K562 (cell line): ENCODE data around the gene TM2D3. TPM values are rescaled to one million over a fixed set of nuclear protein-coding genes. Genes with fewer than 3 reads are reported as not detected.

Experiments used
- ATF6 ChIP-seq: sonication (generic); formaldehyde crosslinking; IDR thresholded peaks from 2 replicates; pipeline ENCODE4 v1.4.0; 2020; ENCODE audit warnings: mild to moderate bottlenecking, missing genetic modification reagents
- BHLHE40 ChIP-seq: IDR thresholded peaks from 2 replicates; pipeline ENCODE4 v1.6.1; 2011; ENCODE audit warnings: low read length, improper control_type of control experiment
- CREB5 ChIP-seq: fragments of 250-450 bp; sonication (Bioruptor Pico); IDR thresholded peaks from 2 replicates; pipeline ENCODE4 v1.5.0; 2020; ENCODE audit warnings: mild to moderate bottlenecking
- CTCF ChIP-seq, 3 experiments: IDR thresholded peaks in 2 of 3; conservative IDR thresholded peaks in 1 of 3; 2 replicates each; pipeline ENCODE4 v1.5.1; 2011 to 2012; ENCODE audit warnings: low read length in 3 of 3, mild to moderate bottlenecking in 3 of 3, control low read depth in 2 of 3, improper control_type of control experiment in 1 of 3, inconsistent platforms in 1 of 3, low read depth in 1 of 3, mixed read lengths in 1 of 3, moderate library complexity in 1 of 3; ENCODE audit not compliant: insufficient read depth in 2 of 3
- CTCFL ChIP-seq: IDR thresholded peaks from 2 replicates; pipeline ENCODE4 v1.6.1; 2011; ENCODE audit warnings: borderline replicate concordance, low read depth, mild to moderate bottlenecking, moderate library complexity, low read length; ENCODE audit not compliant: insufficient read depth, poor library complexity, severe bottlenecking
- FOXA3 ChIP-seq, 2 experiments: fragments of 450-650 bp in 1 of 2; sonication (generic) in 1 of 2; formaldehyde crosslinking; IDR thresholded peaks in 1 of 2; conservative IDR thresholded peaks in 1 of 2; 2 replicates each; pipeline versions ENCODE4 v1.4.0 to v1.8.0; 2020 to 2022; ENCODE audit warnings: mild to moderate bottlenecking in 2 of 2, missing genetic modification reagents in 1 of 2
- MAZ ChIP-seq, 2 experiments: fragments of 450-650 bp in 1 of 2; sonication (generic) in 1 of 2; formaldehyde crosslinking; IDR thresholded peaks in 1 of 2; conservative IDR thresholded peaks in 1 of 2; 2 replicates each; pipeline versions ENCODE4 v1.4.0 to v1.5.0; 2020; ENCODE audit warnings: mild to moderate bottlenecking in 1 of 2, missing genetic modification reagents in 1 of 2
- NR2C2 ChIP-seq, 2 experiments: fragments of 200-800 bp in 1 of 2; sonication (Bioruptor generic) in 1 of 2; sonication (generic) in 1 of 2; formaldehyde crosslinking in 1 of 2; IDR thresholded peaks; 2 replicates each; pipeline versions ENCODE4 v1.6.1 to v1.8.0; 2016 to 2022; ENCODE audit warnings: mild to moderate bottlenecking in 1 of 2, missing compliant biosample characterization in 1 of 2, missing genetic modification characterization in 1 of 2, missing genetic modification reagents in 1 of 2
- OTX1 ChIP-seq: fragments of 450-650 bp; formaldehyde crosslinking; IDR thresholded peaks from 2 replicates; pipeline ENCODE4 v1.4.0; 2022; ENCODE audit warnings: mild to moderate bottlenecking
- PRPF4 ChIP-seq: fragments of 200-400 bp; formaldehyde crosslinking; IDR thresholded peaks from one replicate; pipeline ENCODE4 v1.6.1; 2017; ENCODE audit warnings: low read length, low read depth, mild to moderate bottlenecking; ENCODE audit not compliant: insufficient read depth, poor library complexity, severe bottlenecking
- SMARCC2 ChIP-seq: fragments of 450-650 bp; IDR thresholded peaks from 2 replicates; pipeline ENCODE4 v1.6.1; 2017; ENCODE audit warnings: antibody characterized with exemption, moderate library complexity, mild to moderate bottlenecking, low read depth
- TBL1XR1 ChIP-seq, 2 experiments: IDR thresholded peaks; 2 replicates each; pipeline ENCODE4 v1.6.1; 2012; ENCODE audit warnings: improper control_type of control experiment in 2 of 2, low read length in 2 of 2, mild to moderate bottlenecking in 1 of 2
- YY1 ChIP-seq, 3 experiments: IDR thresholded peaks; 2 replicates each; pipeline ENCODE4 v1.6.1; 2011; ENCODE audit warnings: low read length in 2 of 3, mild to moderate bottlenecking in 2 of 3, moderate library complexity in 2 of 3, borderline replicate concordance in 1 of 3, control low read depth in 1 of 3, low read depth in 1 of 3; ENCODE audit not compliant: insufficient read depth in 3 of 3, insufficient replicate concordance in 2 of 3, control insufficient read depth in 1 of 3, insufficient read length in 1 of 3; ENCODE audit errors: extremely low read depth in 1 of 3
- ZNF232 ChIP-seq: sonication (generic); formaldehyde crosslinking; IDR thresholded peaks from 2 replicates; pipeline ENCODE4 v1.8.0; 2022; ENCODE audit warnings: mild to moderate bottlenecking, missing genetic modification reagents
- ZNF311 ChIP-seq: fragments of 250-450 bp; sonication (Bioruptor Pico); IDR thresholded peaks from 2 replicates; pipeline ENCODE4 v1.4.0; 2020; ENCODE audit warnings: mild to moderate bottlenecking, moderate library complexity
- ZNF696 ChIP-seq: fragments of 250-450 bp; sonication (Bioruptor Pico); conservative IDR thresholded peaks from 2 replicates; pipeline ENCODE4 v1.4.0; 2020; ENCODE audit warnings: mild to moderate bottlenecking, moderate library complexity
- ZNF76 ChIP-seq: fragments of 250-450 bp; sonication (Bioruptor Pico); IDR thresholded peaks from 2 replicates; pipeline ENCODE4 v1.4.0; 2020; ENCODE audit warnings: mild to moderate bottlenecking, moderate library complexity, borderline replicate concordance
- polyA plus RNA-seq, 8 experiments: library from polyadenylated mRNA; depleted of rRNA in 4 of 8; stranded (reverse) in 5 of 8; unstranded in 3 of 8; fragments of >200 nt; fragmentation: Nextera tagmentation in 2 of 8; fragmentation: Illumina TruSeq in 1 of 8; extraction: Ambion mirVana in 2 of 8; extraction: Trizol in 1 of 8; gene quantifications; 2 replicates each; pipeline versions ENCODE4 v1.2.1 to v1.2.3, GENCODE V29; 2011 to 2014; ENCODE audit warnings: inconsistent platforms in 1 of 8, missing spikeins in 1 of 8
- total RNA-seq, 7 experiments: library from RNA; depleted of rRNA in 6 of 7; stranded (reverse); fragments of >200 nt in 6 of 7; fragmentation: Illumina TruSeq in 2 of 7; extraction: Trizol in 2 of 7; gene quantifications; 2 replicates each; pipeline versions ENCODE4 v1.2.1 to v1.2.3, GENCODE V29; 2011 to 2021; ENCODE audit warnings: low replicate concordance in 1 of 7

The TM2D3 gene
- total and polyA plus RNA-seq, 9 of the 15 experiments (the other 6 are each of a cell fraction or from before 2014, with no cell fraction given): 16.5 to 67.9 (median 31.3) TPM

GRCh38 chr15:101652098-101652785, at the start of gene TM2D3 (continued):
- TF ChIP-seq TBL1XR1 (IDR thresholded peaks at IDR 0.05; ENCODE audit: low read length in 2 of 2) (no peak; a peak in 1 of 4 replicates), ZNF76 (CRISPR knock-in tag) (no peak), CTCF (IDR thresholded peaks at IDR 0.05 in 2 of 3, conservative IDR thresholded peaks at IDR 0.05 in 1 of 3; ENCODE audit: insufficient read depth in 2 of 3, low read depth in 1 of 3, low read length in 3 of 3) (peak; percentile 63 to 72 (median 64)), ZNF311 (no peak), CTCFL (peak; percentile 100), BHLHE40 (peak; percentile 95), ATF6 (CRISPR knock-in tag) (peak; percentile 48; the same call in 1 of the 2 replicates), CREB5 (no peak), YY1 (IDR thresholded peaks at IDR 0.05; ENCODE audit: borderline replicate concordance in 1 of 3, control insufficient read depth in 1 of 3, extremely low read depth in 1 of 3, insufficient read depth in 3 of 3, insufficient read length in 1 of 3, insufficient replicate concordance in 2 of 3, low read depth in 1 of 3, low read length in 2 of 3) (peak; percentile 81 to 98 (median 95)), SMARCC2 (no peak), FOXA3 (CRISPR knock-in tag; conservative IDR thresholded peaks at IDR 0.05 in 1 of 2, IDR thresholded peaks at IDR 0.05 in 1 of 2) (no peak), OTX1 (CRISPR knock-in tag) (no peak), ZNF232 (CRISPR knock-in tag) (no peak), PRPF4 (peak; percentile 62), ZNF696 (CRISPR knock-in tag) (no peak), NR2C2 (CRISPR knock-in tag; IDR thresholded peaks at IDR 0.05) (peak; percentile 97), NR2C2 (tag; IDR thresholded peaks at IDR 0.05) (peak; percentile 100), MAZ (CRISPR knock-in tag; conservative IDR thresholded peaks at IDR 0.05 in 1 of 2, IDR thresholded peaks at IDR 0.05 in 1 of 2) (peak; percentile 92 to 97)
